ENCODE data around the gene ATIC.
"Not testable (repeated sequence)": the region's sequence is repeated elsewhere in the genome, so short reads cannot be mapped to it uniquely, and the experiment has no call there.

The ATIC gene

GRCh38 chr2:215311625-215312396, at the start of gene ATIC:
TSS of gene ATIC (plus strand) at chr2:215312059. CDS start at chr2:215312143, 84 bp downstream.
- peak; percentile 93 for DNase-seq

DNA sequence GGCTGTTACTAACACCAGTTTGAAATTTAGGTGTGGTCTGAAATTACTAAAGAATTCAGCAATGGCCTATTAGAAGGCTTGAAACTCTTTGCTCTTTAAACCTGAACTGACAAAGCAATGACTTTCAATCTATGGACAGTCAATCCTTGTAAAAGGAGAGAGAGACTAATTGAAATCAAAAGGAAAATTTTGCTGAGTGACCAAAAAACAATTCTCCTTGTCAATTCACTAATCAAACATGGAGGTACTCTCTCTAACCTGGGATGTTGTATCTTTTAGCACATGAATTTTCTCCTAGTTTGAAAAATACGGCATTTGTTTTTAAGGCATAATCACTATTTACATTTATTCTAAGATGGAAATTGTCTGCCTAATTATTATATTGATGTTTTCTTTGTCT, 49.6 kb upstream of the ATIC start:
- no peak for DNase-seq

DNA sequence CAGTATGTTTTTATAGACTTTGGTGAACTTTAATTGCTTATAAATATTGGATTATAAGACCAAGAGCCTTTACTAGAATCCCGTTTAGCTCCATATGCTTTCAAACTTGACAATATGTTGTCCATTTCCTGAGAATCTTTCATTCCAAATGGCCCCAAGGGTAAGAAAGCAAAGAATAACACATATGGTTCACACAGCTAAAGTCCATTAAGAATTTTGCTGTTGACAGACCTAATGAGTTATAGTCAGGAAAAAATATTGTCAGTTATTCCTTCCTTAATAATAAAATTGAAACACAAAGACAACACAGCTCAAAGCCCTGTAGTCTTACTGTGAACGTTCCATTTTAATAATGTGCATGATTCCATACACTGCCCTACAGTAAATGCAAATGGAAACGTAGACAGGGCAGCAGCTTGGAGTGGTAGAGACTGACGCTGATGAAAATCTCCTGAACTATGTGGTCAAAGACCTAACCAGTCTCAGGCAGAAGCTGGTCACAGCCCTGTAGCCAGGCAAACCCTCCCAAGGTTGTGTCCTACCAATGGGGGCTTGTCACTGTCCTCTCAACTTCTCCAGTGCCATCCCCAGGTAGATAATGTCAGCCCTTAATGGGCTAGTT, 49.0 kb upstream of the ATIC start:
- no peak for DNase-seq

- DNase-seq = no peak
Observed at GRCh38 chr2:215264374-215264773, 47.5 kb upstream of the ATIC start.

GRCh38 chr2:215269397-215270117, 42.3 kb upstream of the ATIC start:
- DNase-seq = peak; percentile 77

GRCh38 chr2:215270118-215270451, 41.8 kb upstream of the ATIC start:
- DNase-seq = no peak

- DNase-seq = no peak
Observed at GRCh38 chr2:215271446-215271845, 40.4 kb upstream of the ATIC start.

DNA sequence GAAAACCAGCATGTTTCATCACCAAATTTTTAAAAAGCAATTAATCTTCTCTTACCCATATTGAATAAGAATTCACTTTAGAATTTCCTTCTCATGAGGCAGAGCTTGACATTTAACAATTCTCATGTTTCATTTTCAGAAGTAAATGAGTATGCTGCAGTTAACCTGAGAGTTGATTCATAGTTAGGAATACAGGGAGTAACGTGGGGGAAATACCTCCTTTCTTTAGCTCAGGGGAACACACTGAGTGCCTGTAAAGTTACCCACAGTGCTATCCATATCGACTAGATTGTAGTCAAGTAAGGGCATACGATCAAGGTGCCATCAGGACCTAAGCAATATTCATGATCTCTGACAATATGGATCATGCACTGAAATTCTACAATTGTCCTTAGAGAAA, 38.9 kb upstream of the ATIC start:
- no peak for DNase-seq

GRCh38 chr2:215274829-215275228, 37.0 kb upstream of the ATIC start:
- no peak for DNase-seq

GRCh38 chr2:215275824-215276223, 36.0 kb upstream of the ATIC start:
- no peak for DNase-seq

GRCh38 chr2:215277944-215278343, 33.9 kb upstream of the ATIC start:
- DNase-seq = no peak

DNA sequence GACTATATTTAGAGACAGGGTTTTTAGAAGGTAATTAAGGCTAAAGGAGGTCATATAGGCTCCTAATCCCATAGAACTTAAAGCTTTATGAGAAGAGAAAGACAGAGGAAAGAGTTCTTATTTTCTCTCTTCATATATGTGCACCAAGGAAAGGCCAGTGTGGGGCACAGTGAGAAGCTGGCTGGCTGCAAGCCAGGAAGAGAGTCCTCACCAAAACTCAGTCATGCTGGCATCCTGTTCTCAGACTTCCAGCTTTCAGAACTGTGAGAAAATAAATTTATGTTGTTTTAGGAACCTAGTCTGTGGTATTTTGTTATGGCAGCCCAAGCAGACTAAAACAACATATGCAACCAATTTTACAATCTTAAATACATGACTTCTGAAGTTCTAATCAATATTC, 31.5 kb upstream of the ATIC start:
- DNase-seq = peak; percentile 19

- DNase-seq = no peak
Observed at GRCh38 chr2:215283221-215283620, 28.6 kb upstream of the ATIC start.

- peak; percentile 18 for DNase-seq
Observed at GRCh38 chr2:215286309-215286708, 25.6 kb upstream of the ATIC start.

- no peak for DNase-seq
Observed at GRCh38 chr2:215288112-215288815, 23.6 kb upstream of the ATIC start.

GRCh38 chr2:215290980-215291599, 20.8 kb upstream of the ATIC start:
- no peak for DNase-seq

- no peak for DNase-seq
Observed at GRCh38 chr2:215293879-215294278, 18.0 kb upstream of the ATIC start.

DNA sequence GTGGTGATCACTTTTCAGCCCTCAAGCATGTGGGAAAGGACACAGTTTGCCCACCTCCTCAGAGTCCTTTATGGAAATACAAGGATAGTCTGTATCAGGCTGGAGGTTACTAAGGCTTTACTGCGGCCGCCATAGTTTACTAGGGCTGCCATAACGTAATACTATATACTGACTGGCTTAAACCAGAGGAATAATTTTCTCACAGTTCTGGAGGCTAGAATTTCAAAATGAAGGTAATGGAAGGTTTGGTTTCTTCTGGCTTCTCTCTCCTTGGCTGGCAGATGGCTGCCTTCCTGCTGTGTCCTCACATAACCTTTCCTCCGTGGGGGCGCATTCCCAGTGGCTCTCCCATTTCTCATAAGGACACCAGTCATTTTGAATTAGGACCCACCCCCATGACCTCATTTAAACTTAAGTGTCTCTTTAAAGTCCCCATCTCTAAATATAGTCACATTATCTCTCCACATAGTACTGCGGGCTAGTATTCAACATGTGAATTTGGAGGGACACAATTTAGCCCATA, 12.5 kb upstream of the ATIC start:
- no peak for DNase-seq

DNA sequence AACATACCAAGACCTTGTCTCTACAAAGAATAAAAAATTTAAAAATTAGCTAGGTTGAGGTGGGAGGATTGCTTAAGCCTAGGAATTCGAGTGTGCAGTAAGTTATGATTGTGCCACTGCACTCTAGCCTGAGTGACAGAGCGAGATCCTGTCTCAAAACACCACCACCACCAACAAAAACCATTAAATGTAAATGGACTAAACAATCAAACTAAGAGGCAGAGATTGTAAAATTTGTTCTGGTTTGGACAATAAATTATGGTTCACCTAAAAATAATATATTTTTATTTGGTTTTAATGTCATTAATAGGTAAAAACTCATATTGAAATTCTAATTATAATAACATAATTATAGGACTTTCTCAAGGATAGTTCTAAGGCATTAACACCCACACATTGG, 9.9 kb upstream of the ATIC start:
- no peak for DNase-seq

DNA sequence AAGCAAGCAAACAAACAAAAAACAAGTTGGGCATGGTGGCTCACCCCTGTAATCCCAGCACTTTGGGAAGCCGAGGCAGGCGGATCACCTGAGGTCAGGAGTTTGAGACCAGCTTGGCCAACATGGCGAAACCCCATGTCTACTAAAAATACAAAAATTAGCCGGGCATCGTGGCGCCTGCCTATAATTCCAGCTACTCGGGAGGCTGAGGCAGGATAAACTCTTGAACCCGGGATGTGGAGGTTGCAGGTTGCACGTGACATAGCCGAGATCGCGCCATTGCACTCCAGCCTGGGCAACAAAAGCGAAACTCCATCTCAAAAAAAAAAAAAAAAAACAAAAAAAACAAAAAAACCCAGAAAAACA, 617 bp upstream of the ATIC start:
- not testable (repeated sequence) for DNase-seq

DNA sequence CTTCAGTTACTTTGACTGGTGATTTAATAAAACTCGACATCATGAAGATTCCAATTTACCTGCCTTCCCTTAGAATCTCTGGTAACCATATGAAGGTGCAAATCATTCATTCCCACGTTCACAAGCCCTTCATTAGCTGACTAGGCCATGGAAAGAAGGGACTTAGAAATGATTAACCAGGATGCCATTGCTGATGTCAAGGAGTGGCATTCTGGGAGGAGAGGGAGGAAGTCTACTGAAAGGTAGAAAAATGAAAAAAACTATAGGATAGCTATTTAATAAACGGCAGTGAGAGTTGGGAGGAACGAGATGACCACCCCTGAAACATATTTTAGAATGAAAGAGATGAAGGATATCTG, 1.4 kb downstream of the ATIC start:
- no peak for DNase-seq

GRCh38 chr2:215314896-215315295, 3.0 kb downstream of the ATIC start:
- no peak for DNase-seq

DNA sequence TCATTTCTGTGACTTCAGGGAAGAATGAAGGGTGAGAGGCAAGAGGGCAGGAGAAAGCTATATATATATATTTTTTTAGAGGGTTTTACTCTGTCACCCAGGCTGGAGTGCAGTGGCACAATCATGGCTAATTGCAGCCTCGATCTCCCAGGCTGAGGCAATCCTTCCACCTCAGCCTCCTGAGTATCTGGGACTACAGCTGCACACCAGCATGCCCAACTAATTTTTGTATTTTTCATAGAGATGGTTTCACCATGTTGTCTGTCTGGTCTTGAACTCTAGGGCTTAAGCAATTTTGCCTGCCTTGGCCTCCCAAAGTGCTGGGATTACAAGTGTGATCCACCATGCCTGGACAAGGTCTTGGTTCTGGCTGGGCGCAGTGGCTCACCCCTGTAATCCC, 3.4 kb downstream of the ATIC start:
- no peak for DNase-seq

All from fibroblast of skin of right biceps (primary cell).